GM19351 (cell line): ENCODE measurements around the gene NOS1AP.
"Not testable (repeated sequence)": the region's sequence is repeated elsewhere in the genome, so short reads cannot be mapped to it uniquely, and the experiment has no call there.

Experiments
- ATAC-seq: cut with Tn5 transposase; IDR thresholded peaks from one replicate; pipeline ENCODE4 v1.9.1; 2021; ENCODE audit warnings: mild to moderate bottlenecking, moderate library complexity; ENCODE audit not compliant: unreplicated experiment

Gene NOS1AP

GRCh38 chr1:162056579-162056978, 12.9 kb upstream of the NOS1AP start:
- ATAC-seq, result no peak

GRCh38 chr1:162059721-162060120, 9.8 kb upstream of the NOS1AP start:
- ATAC-seq, result no peak

- ATAC-seq, result no peak
Observed at GRCh38 chr1:162060314-162060713, 9.2 kb upstream of the NOS1AP start.

- ATAC-seq, result no peak
Observed at GRCh38 chr1:162062542-162063015, 6.9 kb upstream of the NOS1AP start.

GRCh38 chr1:162065016-162065415, 4.5 kb upstream of the NOS1AP start:
- no peak for ATAC-seq

GRCh38 chr1:162066836-162067235, 2.7 kb upstream of the NOS1AP start:
- ATAC-seq, result not testable (repeated sequence)

GRCh38 chr1:162067466-162067865, 2.0 kb upstream of the NOS1AP start:
- ATAC-seq, result no peak

GRCh38 chr1:162068301-162068700, 1.2 kb upstream of the NOS1AP start:
- no peak for ATAC-seq

GRCh38 chr1:162070094-162070748, 730 bp downstream of the NOS1AP start:
- no peak for ATAC-seq

GRCh38 chr1:162070825-162071224, 1.3 kb downstream of the NOS1AP start:
- ATAC-seq, result no peak

GRCh38 chr1:162072740-162073139, 3.2 kb downstream of the NOS1AP start:
- ATAC-seq, result no peak

- ATAC-seq, result no peak
Observed at GRCh38 chr1:162074276-162075005, 5.0 kb downstream of the NOS1AP start.

- no peak for ATAC-seq
Observed at GRCh38 chr1:162075862-162076261, 6.4 kb downstream of the NOS1AP start.

GRCh38 chr1:162077648-162078299, 8.3 kb downstream of the NOS1AP start:
- ATAC-seq, result no peak

GRCh38 chr1:162079030-162079429, 9.5 kb downstream of the NOS1AP start:
- ATAC-seq, result no peak

- ATAC-seq, result no peak
Observed at GRCh38 chr1:162080472-162081015, 11.1 kb downstream of the NOS1AP start.

- ATAC-seq, result no peak
Observed at GRCh38 chr1:162081316-162081715, 11.8 kb downstream of the NOS1AP start.

- not testable (repeated sequence) for ATAC-seq
Observed at GRCh38 chr1:162082080-162082479, 12.6 kb downstream of the NOS1AP start.

GRCh38 chr1:162083273-162083672, 13.8 kb downstream of the NOS1AP start:
- no peak for ATAC-seq

- no peak for ATAC-seq
Observed at GRCh38 chr1:162085991-162086390, 16.5 kb downstream of the NOS1AP start.

- ATAC-seq, result no peak
Observed at GRCh38 chr1:162087111-162087510, 17.6 kb downstream of the NOS1AP start.

- ATAC-seq, result no peak
Observed at GRCh38 chr1:162087574-162087973, 18.1 kb downstream of the NOS1AP start.
